ENCODE results near the gene MAPKBP1.

The MAPKBP1 gene

GRCh38 chr15:41810651-41811431 lies 36.6 kb downstream of the MAPKBP1 start:
- DNase-seq (ENCODE audit: insufficient read length) (no peak), FAIRE-seq (no peak)
- TF ChIP-seq TAF1 (IDR thresholded peaks at IDR 0.05; ENCODE audit: borderline replicate concordance, low read depth, low read length), result no peak

- FAIRE-seq, result peak; percentile 95
- TF ChIP-seq POLR2A (IDR thresholded peaks at IDR 0.05; ENCODE audit: low read depth, low read length) (no peak), POLR2AphosphoS5 (IDR thresholded peaks at IDR 0.05; ENCODE audit: low read depth, low read length) (no peak), TAF1 (IDR thresholded peaks at IDR 0.05; ENCODE audit: borderline replicate concordance, low read depth, low read length) (no peak)
These were observed 37.3 kb downstream of the MAPKBP1 start for GRCh38 chr15:41811432-41812195.

GRCh38 chr15:41812820-41813375 lies 38.6 kb downstream of the MAPKBP1 start:
- DNase-seq (ENCODE audit: insufficient read length) (no peak), FAIRE-seq (no peak)
- TF ChIP-seq POLR2A (IDR thresholded peaks at IDR 0.05; ENCODE audit: low read depth, low read length) (no peak), POLR2AphosphoS5 (IDR thresholded peaks at IDR 0.05; ENCODE audit: low read depth, low read length) (no peak), TAF1 (IDR thresholded peaks at IDR 0.05; ENCODE audit: borderline replicate concordance, low read depth, low read length) (no peak)

More at GRCh38 chr15:41811432-41812195, 37.3 kb downstream of the MAPKBP1 start:
- peak; percentile 73 for DNase-seq (ENCODE audit: insufficient read length)

GRCh38 chr15:41813426-41813825 lies 39.1 kb downstream of the MAPKBP1 start:
- DNase-seq (ENCODE audit: insufficient read length), result no peak
- no peak for TF ChIP-seq POLR2AphosphoS5 (IDR thresholded peaks at IDR 0.05; ENCODE audit: low read depth, low read length)
- TF ChIP-seq POLR2A (IDR thresholded peaks at IDR 0.05; ENCODE audit: low read depth, low read length), result no peak
- TF ChIP-seq TAF1 (IDR thresholded peaks at IDR 0.05; ENCODE audit: borderline replicate concordance, low read depth, low read length), result no peak
- no peak for FAIRE-seq

- DNase-seq (ENCODE audit: insufficient read length) (no peak), FAIRE-seq (no peak)
- TF ChIP-seq POLR2A (IDR thresholded peaks at IDR 0.05; ENCODE audit: low read depth, low read length) (no peak), TAF1 (IDR thresholded peaks at IDR 0.05; ENCODE audit: borderline replicate concordance, low read depth, low read length) (no peak), POLR2AphosphoS5 (IDR thresholded peaks at IDR 0.05; ENCODE audit: low read depth, low read length) (no peak)
These were observed 40.2 kb downstream of the MAPKBP1 start for GRCh38 chr15:41814534-41814933.

GRCh38 chr15:41816788-41817187 lies 42.5 kb downstream of the MAPKBP1 start:
- FAIRE-seq (no peak), DNase-seq (ENCODE audit: insufficient read length) (no peak)
- TF ChIP-seq POLR2A (IDR thresholded peaks at IDR 0.05; ENCODE audit: low read depth, low read length) (no peak), TAF1 (IDR thresholded peaks at IDR 0.05; ENCODE audit: borderline replicate concordance, low read depth, low read length) (no peak), POLR2AphosphoS5 (IDR thresholded peaks at IDR 0.05; ENCODE audit: low read depth, low read length) (no peak)

GRCh38 chr15:41817327-41817726 lies 43.0 kb downstream of the MAPKBP1 start:
- TF ChIP-seq TAF1 (IDR thresholded peaks at IDR 0.05; ENCODE audit: borderline replicate concordance, low read depth, low read length) (no peak), POLR2A (IDR thresholded peaks at IDR 0.05; ENCODE audit: low read depth, low read length) (no peak), POLR2AphosphoS5 (IDR thresholded peaks at IDR 0.05; ENCODE audit: low read depth, low read length) (no peak)
- DNase-seq (ENCODE audit: insufficient read length), result no peak
- no peak for FAIRE-seq

GRCh38 chr15:41817781-41818180 lies 43.5 kb downstream of the MAPKBP1 start:
- DNase-seq (ENCODE audit: insufficient read length), result no peak
- TF ChIP-seq POLR2A (IDR thresholded peaks at IDR 0.05; ENCODE audit: low read depth, low read length) (no peak), TAF1 (IDR thresholded peaks at IDR 0.05; ENCODE audit: borderline replicate concordance, low read depth, low read length) (no peak), POLR2AphosphoS5 (IDR thresholded peaks at IDR 0.05; ENCODE audit: low read depth, low read length) (no peak)
- no peak for FAIRE-seq

GRCh38 chr15:41819455-41820050 lies 45.3 kb downstream of the MAPKBP1 start:
- no peak for FAIRE-seq

GRCh38 chr15:41820791-41821423 lies 46.6 kb downstream of the MAPKBP1 start:
- FAIRE-seq (no peak), DNase-seq (ENCODE audit: insufficient read length) (no peak)
- TF ChIP-seq POLR2A (IDR thresholded peaks at IDR 0.05; ENCODE audit: low read depth, low read length) (no peak), POLR2AphosphoS5 (IDR thresholded peaks at IDR 0.05; ENCODE audit: low read depth, low read length) (no peak), TAF1 (IDR thresholded peaks at IDR 0.05; ENCODE audit: borderline replicate concordance, low read depth, low read length) (no peak)

More at GRCh38 chr15:41819455-41820050, 45.3 kb downstream of the MAPKBP1 start:
- TF ChIP-seq POLR2A (IDR thresholded peaks at IDR 0.05; ENCODE audit: low read depth, low read length), result no peak
- TF ChIP-seq TAF1 (IDR thresholded peaks at IDR 0.05; ENCODE audit: borderline replicate concordance, low read depth, low read length), result no peak
- TF ChIP-seq POLR2AphosphoS5 (IDR thresholded peaks at IDR 0.05; ENCODE audit: low read depth, low read length), result no peak
- no peak for DNase-seq (ENCODE audit: insufficient read length)

- DNase-seq (ENCODE audit: insufficient read length), result no peak
- FAIRE-seq, result no peak
These were observed 47.5 kb downstream of the MAPKBP1 start for GRCh38 chr15:41821831-41822230.

More at GRCh38 chr15:41821831-41822230, 47.5 kb downstream of the MAPKBP1 start:
- TF ChIP-seq TAF1 (IDR thresholded peaks at IDR 0.05; ENCODE audit: borderline replicate concordance, low read depth, low read length) (no peak), POLR2AphosphoS5 (IDR thresholded peaks at IDR 0.05; ENCODE audit: low read depth, low read length) (no peak)
